HAP-1 (cell line): ENCODE results near the gene DOCK8.
A peak's percentile ranks its signal among the peaks of the same experiment; 100 is the strongest.

Source experiments
- DNase-seq, 2 experiments: peaks; one replicate each; pipeline ENCODE4 v3.0.0-alpha.2; 2016 to 2020; ENCODE audit warnings: low spot score in 2 of 2
- H3K27me3 ChIP-seq: fragments of 250-450 bp; sonication (Bioruptor Pico); 2 replicates; pipeline ENCODE4 v1.5.1; 2020; ENCODE audit warnings: low read depth, mild to moderate bottlenecking, moderate library complexity
- H3K36me3 ChIP-seq: fragments of 250-450 bp; sonication (Bioruptor Pico); replicated peaks from 2 replicates; pipeline ENCODE4 v1.5.1; 2020; ENCODE audit warnings: mild to moderate bottlenecking
- H3K4me1 ChIP-seq: fragments of 250-450 bp; sonication (Bioruptor Pico); 2 replicates; pipeline ENCODE4 v1.5.1; 2020; ENCODE audit warnings: mild to moderate bottlenecking
- H3K4me3 ChIP-seq: fragments of 250-450 bp; sonication (Bioruptor Pico); 2 replicates; pipeline ENCODE4 v1.5.1; 2020; ENCODE audit warnings: mild to moderate bottlenecking, moderate library complexity
- H3K9me3 ChIP-seq: fragments of 250-450 bp; sonication (Bioruptor Pico); 2 replicates; pipeline ENCODE4 v1.5.1; 2020; ENCODE audit warnings: mild to moderate bottlenecking, moderate library complexity
- in situ Hi-C: fragments of 300-500 bp; cut with MboI; formaldehyde crosslinking; loops from 3 replicates; pipeline ENCODE4 v1.14.3; 2020; ENCODE audit warnings: low sequenced_read_pairs, inconsistent platforms, mixed read lengths

Gene DOCK8

DNA sequence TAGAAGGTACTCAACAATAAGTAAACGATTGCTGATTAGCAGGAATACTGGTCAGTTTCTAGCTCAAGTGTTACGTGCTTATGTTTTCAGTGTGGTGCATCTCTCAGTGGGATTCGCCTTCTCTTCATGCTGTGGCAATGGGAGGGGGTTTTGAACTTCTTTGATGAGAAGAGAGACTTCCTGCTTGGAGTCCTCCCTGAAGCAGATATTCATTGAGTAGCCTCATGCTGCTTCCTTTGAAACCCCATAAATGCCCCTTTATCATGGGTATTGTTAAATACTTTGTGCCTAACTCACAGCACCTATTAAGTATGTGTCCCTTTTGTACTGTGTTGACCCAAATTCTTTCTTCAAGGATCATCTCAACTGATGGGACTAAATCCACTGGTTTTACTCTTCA lies 116.5 kb downstream of the DOCK8 start:
- H3K36me3 ChIP-seq: no peaks in the 10 kb centered on the region
- no peak for DNase-seq
- no peak overlapping the region for H3K4me3 ChIP-seq
- H3K9me3 ChIP-seq: no peaks in the 10 kb centered on the region
- peaks cover 5% of the 10 kb centered on the region; the same call in 1 of the 2 replicates for H3K27me3 ChIP-seq
- in situ Hi-C loops: no loop called here
- H3K4me1 ChIP-seq: peaks cover 17% of the 10 kb centered on the region

- in situ Hi-C loops: no loop called here
These were observed 120.7 kb downstream of the DOCK8 start for GRCh38 chr9:335373-335772.

DNA sequence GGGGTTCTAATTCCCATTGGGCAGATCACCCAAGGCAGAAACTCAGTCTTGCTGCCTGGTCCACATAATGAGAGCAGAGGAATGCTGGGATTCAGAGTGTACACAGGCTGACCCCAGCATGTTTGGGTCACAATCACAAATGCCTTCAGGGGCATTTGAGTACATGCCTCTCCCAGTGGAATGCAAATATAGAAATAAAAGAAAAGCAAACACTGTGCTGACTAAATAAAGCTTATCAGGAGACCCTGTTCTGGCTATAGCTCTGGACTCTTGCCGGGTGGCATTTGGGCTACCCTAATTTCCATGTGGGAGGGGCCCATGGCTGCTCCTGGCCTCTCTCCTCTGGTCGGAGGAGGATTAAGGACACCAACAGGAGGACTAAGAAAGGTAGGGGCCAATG lies 121.4 kb downstream of the DOCK8 start:
- Histone ChIP-seq H3K27me3 (no peaks in the 10 kb centered on the region), H3K9me3 (no peaks in the 10 kb centered on the region)

More at GRCh38 chr9:335373-335772, 120.7 kb downstream of the DOCK8 start:
- Histone ChIP-seq H3K4me1 (peaks cover 31% of the 10 kb centered on the region), H3K9me3 (no peaks in the 10 kb centered on the region), H3K36me3 (no peaks in the 10 kb centered on the region), H3K27me3 (no peaks in the 10 kb centered on the region), H3K4me3 (no peak overlapping the region)
- no peak for DNase-seq

DNA sequence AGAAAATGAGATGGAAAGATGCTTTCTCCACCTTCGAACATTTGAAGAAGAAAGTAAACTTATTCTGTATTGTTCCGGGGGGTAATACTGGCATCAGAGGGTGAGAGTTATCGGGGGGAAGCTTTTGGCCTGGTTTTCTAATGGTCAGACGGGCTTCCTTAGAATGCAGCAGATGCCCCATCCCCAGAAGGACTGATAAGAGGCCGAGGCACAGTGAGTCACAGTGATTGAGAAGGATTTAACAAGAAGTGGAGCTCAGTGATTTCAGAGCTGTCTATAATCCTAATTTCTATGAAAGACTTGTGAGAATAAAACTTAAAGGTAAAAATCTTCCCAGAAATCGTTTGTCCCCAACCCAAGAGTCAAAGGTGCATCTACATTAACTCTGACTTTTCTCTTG lies 123.9 kb downstream of the DOCK8 start:
- peaks cover 53% of the 10 kb centered on the region for H3K4me1 ChIP-seq
- no peaks in the 10 kb centered on the region for H3K27me3 ChIP-seq
- H3K9me3 ChIP-seq: no peaks in the 10 kb centered on the region
- no peak overlapping the region for H3K4me3 ChIP-seq
- in situ Hi-C loops: no loop called here
- no peak for DNase-seq
- no peaks in the 10 kb centered on the region for H3K36me3 ChIP-seq

More for the DNA sequence above, 121.4 kb downstream of the DOCK8 start:
- in situ Hi-C loops: no loop called here
- peaks cover 36% of the 10 kb centered on the region for H3K4me1 ChIP-seq
- no peaks in the 10 kb centered on the region for H3K36me3 ChIP-seq
- no peak overlapping the region for H3K4me3 ChIP-seq
- DNase-seq: peak; percentile 77 to 89

DNA sequence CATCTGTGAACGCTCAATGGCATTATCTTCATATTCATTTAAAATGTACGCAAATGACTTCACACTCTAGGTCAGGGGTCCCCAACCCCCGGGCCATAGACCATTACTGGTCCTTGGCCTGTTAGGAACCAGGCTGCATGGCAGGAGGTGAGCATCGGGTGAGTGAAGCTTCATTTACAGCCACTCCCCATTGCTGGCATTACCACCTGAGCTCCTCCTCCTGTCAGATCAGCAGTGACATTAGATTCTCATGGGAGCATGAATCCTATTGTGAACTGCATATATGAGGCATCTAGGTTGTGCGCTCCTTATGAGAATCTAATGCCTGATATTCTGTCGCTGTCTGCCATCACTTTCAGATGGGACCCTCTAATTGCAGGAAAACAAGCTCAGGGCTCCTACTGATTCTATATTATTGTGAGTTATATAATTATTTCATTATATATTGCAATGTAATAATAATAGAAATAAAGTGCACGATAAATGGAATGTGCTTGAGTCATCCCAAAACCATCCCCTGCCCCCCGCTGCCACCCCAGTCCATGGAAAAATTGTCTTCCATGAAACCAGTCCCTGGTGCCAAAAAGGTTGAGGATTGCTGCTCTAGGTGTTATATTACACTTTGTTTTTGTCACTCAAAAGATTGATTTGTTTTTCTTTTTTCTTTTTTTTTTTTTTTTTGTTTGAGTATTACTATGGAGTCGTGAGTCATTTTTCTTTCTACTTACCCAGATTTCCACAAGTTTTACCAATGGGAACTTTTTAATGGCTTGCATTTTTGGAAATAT lies 127.2 kb downstream of the DOCK8 start:
- H3K4me3 ChIP-seq: no peak overlapping the region
- no peaks in the 10 kb centered on the region for H3K9me3 ChIP-seq
- no peak for DNase-seq
- in situ Hi-C loops: no loop called here
- no peaks in the 10 kb centered on the region for H3K27me3 ChIP-seq
- peaks cover 35% of the 10 kb centered on the region for H3K4me1 ChIP-seq
- no peaks in the 10 kb centered on the region for H3K36me3 ChIP-seq

DNA sequence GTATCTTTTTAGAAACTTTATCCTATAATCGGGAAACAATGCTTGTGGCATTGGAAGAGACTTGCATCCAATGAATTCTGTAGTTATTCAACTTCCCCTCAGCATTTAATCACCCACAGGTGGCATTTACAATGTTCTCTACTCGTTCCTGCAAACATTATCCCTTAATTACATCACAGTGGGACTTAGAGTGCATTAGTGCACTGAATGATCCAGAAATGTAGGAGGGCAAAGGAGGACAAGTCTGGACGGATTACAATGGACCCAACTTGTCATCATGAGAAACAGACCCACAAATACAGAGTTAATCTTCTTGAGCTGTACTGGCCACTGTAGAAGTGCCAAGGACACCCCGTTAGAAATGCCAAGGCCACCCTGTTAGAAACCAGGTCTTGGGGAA lies 129.1 kb downstream of the DOCK8 start:
- H3K4me3 ChIP-seq: no peak overlapping the region
- H3K36me3 ChIP-seq: no peaks in the 10 kb centered on the region
- H3K9me3 ChIP-seq: no peaks in the 10 kb centered on the region
- no peaks in the 10 kb centered on the region for H3K27me3 ChIP-seq
- peak; percentile 53 to 90 for DNase-seq
- in situ Hi-C loops: no loop called here
- H3K4me1 ChIP-seq: peaks cover 32% of the 10 kb centered on the region

DNA sequence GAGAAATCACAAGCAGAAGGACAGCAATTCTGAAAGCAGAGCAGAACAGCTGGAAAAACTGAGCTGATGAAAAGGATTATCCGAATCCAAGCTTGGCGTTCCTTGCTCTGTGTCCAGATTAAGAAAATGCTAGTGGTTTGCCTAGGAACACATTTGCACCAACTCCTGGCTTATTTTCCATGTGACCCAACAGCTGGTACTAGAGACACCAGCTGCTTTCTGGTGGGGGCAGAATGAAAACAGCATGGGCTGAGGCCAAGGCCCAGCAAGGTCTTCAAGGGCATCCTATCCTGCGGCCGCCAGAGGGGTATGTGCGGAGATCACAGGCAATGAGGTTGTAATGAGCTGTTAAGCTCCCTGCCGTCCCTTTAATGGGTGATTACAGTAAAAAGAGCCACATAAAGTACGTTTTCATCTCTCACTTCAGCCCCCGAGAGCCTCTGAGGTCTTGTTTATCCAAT lies 131.5 kb downstream of the DOCK8 start:
- Histone ChIP-seq H3K9me3 (no peaks in the 10 kb centered on the region), H3K27me3 (no peaks in the 10 kb centered on the region), H3K4me3 (no peak overlapping the region), H3K36me3 (no peaks in the 10 kb centered on the region), H3K4me1 (peaks cover 21% of the 10 kb centered on the region)
- in situ Hi-C loops: no loop called here
- no peak for DNase-seq

GRCh38 chr9:347667-348292 lies 133.1 kb downstream of the DOCK8 start:
- H3K9me3 ChIP-seq: no peaks in the 10 kb centered on the region
- in situ Hi-C loops: no loop called here
- DNase-seq: peak in 1 of 2 experiments; percentile 68
- no peak overlapping the region for H3K4me3 ChIP-seq
- H3K36me3 ChIP-seq: no peaks in the 10 kb centered on the region
- peaks cover 12% of the 10 kb centered on the region for H3K4me1 ChIP-seq
- H3K27me3 ChIP-seq: no peaks in the 10 kb centered on the region

DNA sequence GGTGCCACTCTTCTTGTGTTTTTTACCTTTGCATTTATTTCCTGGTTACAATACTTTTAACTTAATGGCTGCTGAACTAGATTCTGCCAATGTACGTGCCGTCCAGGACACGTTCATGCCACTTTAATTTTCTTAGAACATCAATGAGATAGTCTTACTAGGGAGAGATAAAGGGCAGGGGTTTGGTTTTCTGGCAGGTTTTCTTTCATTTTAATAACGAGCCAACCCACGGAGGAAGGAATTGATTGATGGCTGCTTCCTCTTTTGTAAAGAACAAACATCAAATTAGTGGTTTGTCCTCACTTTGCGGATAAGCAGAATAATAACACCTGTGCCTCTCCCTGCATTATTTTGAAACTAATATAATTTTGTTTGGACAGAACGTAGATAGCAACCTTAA lies 135.7 kb downstream of the DOCK8 start:
- Histone ChIP-seq H3K9me3 (no peaks in the 10 kb centered on the region), H3K4me1 (no peaks in the 10 kb centered on the region; the same call in 1 of the 2 replicates), H3K27me3 (no peaks in the 10 kb centered on the region), H3K4me3 (no peak overlapping the region), H3K36me3 (no peaks in the 10 kb centered on the region)
- no peak for DNase-seq
- in situ Hi-C loops: no loop called here

- no peak for DNase-seq
- H3K4me3 ChIP-seq: no peak overlapping the region
- H3K9me3 ChIP-seq: no peaks in the 10 kb centered on the region
- in situ Hi-C loops: no loop called here
- no peaks in the 10 kb centered on the region for H3K36me3 ChIP-seq
- H3K4me1 ChIP-seq: no peaks in the 10 kb centered on the region; the same call in 1 of the 2 replicates
- no peaks in the 10 kb centered on the region for H3K27me3 ChIP-seq
These were observed 137.3 kb downstream of the DOCK8 start for GRCh38 chr9:351916-352315.

GRCh38 chr9:353077-353476 lies 138.4 kb downstream of the DOCK8 start:
- Histone ChIP-seq H3K27me3 (no peaks in the 10 kb centered on the region), H3K4me1 (no peaks in the 10 kb centered on the region; the same call in 1 of the 2 replicates), H3K9me3 (no peaks in the 10 kb centered on the region), H3K36me3 (no peaks in the 10 kb centered on the region), H3K4me3 (no peak overlapping the region)
- in situ Hi-C loops: no loop called here
- DNase-seq: no peak

GRCh38 chr9:354453-354852 lies 139.8 kb downstream of the DOCK8 start:
- no peaks in the 10 kb centered on the region for H3K9me3 ChIP-seq
- no peaks in the 10 kb centered on the region for H3K36me3 ChIP-seq
- DNase-seq: no peak
- in situ Hi-C loops: no loop called here
- no peaks in the 10 kb centered on the region for H3K27me3 ChIP-seq
- no peak overlapping the region for H3K4me3 ChIP-seq
- no peaks in the 10 kb centered on the region for H3K4me1 ChIP-seq

DNA sequence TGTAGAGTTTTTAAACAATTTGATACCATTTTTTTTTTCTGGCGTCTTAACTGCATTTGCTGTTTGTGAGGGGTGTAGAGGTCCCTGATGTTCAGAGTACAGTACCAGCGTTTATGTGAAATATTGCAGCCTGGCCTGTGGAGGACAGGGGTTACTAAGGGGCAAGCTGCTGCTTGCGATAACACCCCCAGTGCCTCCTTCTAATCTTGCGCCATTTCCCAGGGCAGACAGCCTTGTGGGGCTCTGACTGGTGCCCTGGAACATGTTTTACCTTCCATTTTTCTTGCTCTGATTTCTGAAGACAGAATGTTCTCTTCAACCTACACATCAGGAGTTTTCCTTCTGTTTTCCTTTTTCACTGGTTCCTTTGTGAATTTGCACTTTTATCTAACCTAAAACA lies 142.9 kb downstream of the DOCK8 start:
- in situ Hi-C loops: no loop called here
- Histone ChIP-seq H3K9me3 (no peaks in the 10 kb centered on the region; the same call in 1 of the 2 replicates), H3K36me3 (no peaks in the 10 kb centered on the region), H3K4me3 (no peak overlapping the region), H3K4me1 (no peaks in the 10 kb centered on the region), H3K27me3 (no peaks in the 10 kb centered on the region)
- no peak for DNase-seq

GRCh38 chr9:362561-363273 lies 148.1 kb downstream of the DOCK8 start:
- in situ Hi-C loops: no loop called here
- H3K4me3 ChIP-seq: no peak overlapping the region
- H3K9me3 ChIP-seq: no peaks in the 10 kb centered on the region; the same call in 1 of the 2 replicates
- H3K36me3 ChIP-seq: no peaks in the 10 kb centered on the region
- H3K27me3 ChIP-seq: no peaks in the 10 kb centered on the region
- DNase-seq: no peak
- H3K4me1 ChIP-seq: no peaks in the 10 kb centered on the region
